NOMO-1 treated with DMSO at 0.1 percent for 48 hours (cell line): ENCODE results near the gene CALML4.
"Not testable (repeated sequence)": the region's sequence is repeated elsewhere in the genome, so short reads cannot be mapped to it uniquely, and the experiment has no call there.

Source experiments
- DNase-seq: peaks from one replicate; lab custom pipeline; 2025; ENCODE audit not compliant: unreplicated experiment; lab: John Stamatoyannopoulos, UW

Gene CALML4

GRCh38 chr15:68208636-68209240 is 3.6 kb upstream of the CALML4 start:
- no peak for DNase-seq

- no peak for DNase-seq
Measured at GRCh38 chr15:68208136-68208535, 3.0 kb upstream of the CALML4 start.

GRCh38 chr15:68207176-68207935 is 2.2 kb upstream of the CALML4 start:
- no peak for DNase-seq

- DNase-seq = no peak
Measured at GRCh38 chr15:68206711-68207151, 1.6 kb upstream of the CALML4 start.

GRCh38 chr15:68205954-68206539 is 915 bp upstream of the CALML4 start:
- peak; percentile 70 for DNase-seq

- no peak for DNase-seq
Measured at GRCh38 chr15:68205558-68205944, 419 bp upstream of the CALML4 start.

GRCh38 chr15:68204361-68204760 is 771 bp downstream of the CALML4 start:
- no peak for DNase-seq

GRCh38 chr15:68203956-68204355 is 1.2 kb downstream of the CALML4 start:
- no peak for DNase-seq

- no peak for DNase-seq
Measured at GRCh38 chr15:68203486-68203885, 1.6 kb downstream of the CALML4 start.

GRCh38 chr15:68202994-68203393 is 2.1 kb downstream of the CALML4 start:
- not testable (repeated sequence) for DNase-seq

- DNase-seq = no peak
Measured at GRCh38 chr15:68201879-68202261, 3.3 kb downstream of the CALML4 start.

- DNase-seq = no peak
Measured at GRCh38 chr15:68201153-68201878, 3.8 kb downstream of the CALML4 start.

- DNase-seq = no peak
Measured at GRCh38 chr15:68200016-68200861, 4.9 kb downstream of the CALML4 start.

GRCh38 chr15:68199340-68199739 is 5.8 kb downstream of the CALML4 start:
- no peak for DNase-seq

GRCh38 chr15:68197661-68198437 is 7.3 kb downstream of the CALML4 start:
- DNase-seq = no peak

GRCh38 chr15:68197170-68197492 is 8.0 kb downstream of the CALML4 start:
- DNase-seq = no peak

GRCh38 chr15:68196445-68197169 is 8.5 kb downstream of the CALML4 start:
- no peak for DNase-seq

- DNase-seq = no peak
Measured at GRCh38 chr15:68195336-68196112, 9.6 kb downstream of the CALML4 start.
